ENCODE results near the gene MED13L. TPM values are rescaled to one million over a fixed set of nuclear protein-coding genes. Genes with fewer than 3 reads are reported as not detected.
"Not testable (repeated sequence)": the region's sequence is repeated elsewhere in the genome, so short reads cannot be mapped to it uniquely, and the experiment has no call there.

Gene MED13L
- total RNA-seq, 4 donors from 2014 or later = 173 to 222 (median 192) TPM

DNA sequence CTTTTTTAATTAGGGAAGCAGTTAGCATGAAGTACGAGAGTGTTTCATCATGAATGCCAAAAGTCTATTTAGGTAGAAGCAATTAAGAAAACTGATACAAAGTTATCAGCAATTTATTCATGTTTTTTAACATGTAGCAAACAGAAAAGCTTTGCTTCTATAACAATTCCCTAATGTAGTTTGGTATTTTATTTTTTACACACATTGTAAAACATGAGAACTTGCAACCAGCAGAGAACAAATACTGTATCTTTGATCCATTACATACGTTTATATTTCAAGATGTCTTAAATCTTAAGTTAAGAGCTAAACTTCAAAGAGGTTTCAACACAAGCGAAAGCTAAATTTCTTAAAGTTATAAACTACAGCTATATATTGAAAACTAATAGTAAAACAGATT lies 39.3 kb downstream of the MED13L start:
- no peak for TF ChIP-seq POLR2A (IDR thresholded peaks at IDR 0.05)
- TF ChIP-seq POLR2AphosphoS5 (IDR thresholded peaks at IDR 0.05) = no peak
- no peak for TF ChIP-seq EP300 (IDR thresholded peaks at IDR 0.05)
- TF ChIP-seq, protein P1, sequence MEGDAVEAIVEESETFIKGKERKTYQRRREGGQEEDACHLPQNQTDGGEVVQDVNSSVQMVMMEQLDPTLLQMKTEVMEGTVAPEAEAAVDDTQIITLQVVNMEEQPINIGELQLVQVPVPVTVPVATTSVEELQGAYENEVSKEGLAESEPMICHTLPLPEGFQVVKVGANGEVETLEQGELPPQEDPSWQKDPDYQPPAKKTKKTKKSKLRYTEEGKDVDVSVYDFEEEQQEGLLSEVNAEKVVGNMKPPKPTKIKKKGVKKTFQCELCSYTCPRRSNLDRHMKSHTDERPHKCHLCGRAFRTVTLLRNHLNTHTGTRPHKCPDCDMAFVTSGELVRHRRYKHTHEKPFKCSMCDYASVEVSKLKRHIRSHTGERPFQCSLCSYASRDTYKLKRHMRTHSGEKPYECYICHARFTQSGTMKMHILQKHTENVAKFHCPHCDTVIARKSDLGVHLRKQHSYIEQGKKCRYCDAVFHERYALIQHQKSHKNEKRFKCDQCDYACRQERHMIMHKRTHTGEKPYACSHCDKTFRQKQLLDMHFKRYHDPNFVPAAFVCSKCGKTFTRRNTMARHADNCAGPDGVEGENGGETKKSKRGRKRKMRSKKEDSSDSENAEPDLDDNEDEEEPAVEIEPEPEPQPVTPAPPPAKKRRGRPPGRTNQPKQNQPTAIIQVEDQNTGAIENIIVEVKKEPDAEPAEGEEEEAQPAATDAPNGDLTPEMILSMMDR (IDR thresholded peaks at IDR 0.05) = no peak
- ATAC-seq = no peak
- Histone ChIP-seq H3K9me3 (no peaks in the 10 kb centered on the region), H3K36me3 (no peaks in the 10 kb centered on the region), H3K27ac (no peak overlapping the region), H3K27me3 (no peaks in the 10 kb centered on the region), H3K4me1 (peaks cover 4 to 86% (median 6%) of the 10 kb centered on the region in 3 donors), H3K4me3 (no peak overlapping the region)
- WGBS, 2 donors (ENCODE audit: low coverage in 1 of 2) = 60 to 73% methylated on average over 3 of the region's 3 CpGs

DNA sequence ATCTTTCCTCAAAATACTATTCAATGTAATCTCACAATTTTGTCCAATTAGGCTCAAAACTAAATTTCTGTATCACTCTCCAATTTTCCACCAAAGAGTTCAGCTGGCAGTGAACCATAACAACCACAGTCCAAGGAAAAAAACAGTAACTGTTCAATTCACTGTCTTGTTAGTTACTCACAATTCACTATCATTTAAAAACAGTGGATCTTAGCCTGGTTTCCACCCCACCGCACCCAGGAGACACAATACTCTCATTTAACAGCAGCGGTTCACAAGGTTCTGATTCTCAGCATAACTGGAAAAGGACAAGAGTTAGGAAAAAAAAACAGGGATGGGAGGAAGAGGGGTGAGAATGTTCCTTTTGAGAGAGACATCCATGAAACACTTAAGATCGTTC lies 40.5 kb downstream of the MED13L start:
- no peak for ATAC-seq
- 52 to 67% methylated on average over 2 to 3 of the region's 3 CpGs for WGBS, 2 donors (ENCODE audit: low coverage in 1 of 2)
- H3K4me1 ChIP-seq = peaks cover 7 to 86% (median 10%) of the 10 kb centered on the region in 3 donors
- no peaks in the 10 kb centered on the region for H3K9me3 ChIP-seq
- H3K27me3 ChIP-seq = no peaks in the 10 kb centered on the region
- H3K4me3 ChIP-seq = no peak overlapping the region
- TF ChIP-seq POLR2A (IDR thresholded peaks at IDR 0.05) (no peak), POLR2AphosphoS5 (IDR thresholded peaks at IDR 0.05) (no peak), EP300 (IDR thresholded peaks at IDR 0.05) (no peak)
- TF ChIP-seq, protein P1 (IDR thresholded peaks at IDR 0.05) = no peak
- peak overlapping the region in 1 of 4 donors; percentile 35 for H3K27ac ChIP-seq
- H3K36me3 ChIP-seq = no peaks in the 10 kb centered on the region

DNA sequence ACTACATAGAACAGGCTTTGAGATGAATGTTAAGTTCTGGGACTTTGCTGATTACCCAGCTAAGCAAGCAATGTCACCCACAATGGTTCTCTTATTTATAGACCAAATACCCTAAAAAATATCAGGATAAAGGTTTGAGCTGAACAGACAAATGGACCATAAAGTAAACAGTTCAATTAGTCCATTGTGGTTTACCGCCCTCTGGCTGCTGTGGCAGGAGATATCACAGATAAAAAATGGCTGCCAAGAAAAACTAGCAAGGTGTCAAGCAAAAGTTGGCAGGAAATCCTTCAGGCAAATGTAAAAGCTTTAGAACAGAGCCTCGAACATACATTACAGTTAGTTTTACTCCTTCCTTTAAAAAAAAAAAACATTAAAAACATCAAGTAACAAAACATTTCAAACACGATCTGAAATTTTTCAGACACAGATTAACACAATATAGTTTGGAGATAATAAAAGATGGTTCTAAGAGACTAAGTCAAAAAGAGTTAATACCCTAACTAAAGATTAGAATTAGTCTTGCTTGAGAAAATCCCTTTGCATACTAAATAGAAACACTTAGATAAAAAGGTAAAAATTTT lies 41.3 kb downstream of the MED13L start:
- ATAC-seq = no peak
- no peaks in the 10 kb centered on the region for H3K27me3 ChIP-seq
- no peaks in the 10 kb centered on the region for H3K9me3 ChIP-seq
- TF ChIP-seq, protein P1 (IDR thresholded peaks at IDR 0.05) = peak; percentile 59 to 83 (median 80)
- TF ChIP-seq POLR2AphosphoS5 (IDR thresholded peaks at IDR 0.05) (peak; percentile 29), POLR2A (IDR thresholded peaks at IDR 0.05) (no peak), EP300 (IDR thresholded peaks at IDR 0.05) (no peak)
- WGBS, 2 donors (ENCODE audit: low coverage in 1 of 2) = 2 to 6% methylated on average over 3 of the region's 3 CpGs
- H3K36me3 ChIP-seq = no peaks in the 10 kb centered on the region
- peaks cover 7 to 86% (median 16%) of the 10 kb centered on the region in 3 donors for H3K4me1 ChIP-seq
- peak overlapping the region in 1 of 4 donors; percentile 35 for H3K27ac ChIP-seq
- H3K4me3 ChIP-seq = no peak overlapping the region

GRCh38 chr12:116234148-116234547 lies 43.3 kb downstream of the MED13L start:
- H3K36me3 ChIP-seq, H3K27me3 ChIP-seq, H3K4me3 ChIP-seq, H3K9me3 ChIP-seq, ATAC-seq: not testable (repeated sequence)
- Histone ChIP-seq H3K27ac (peak overlapping the region in 1 of 4 donors; percentile 51), H3K4me1 (peaks cover 7 to 76% (median 16%) of the 10 kb centered on the region in 3 donors)
- 80 to 100% methylated on average over 1 to 5 of the region's 5 CpGs for WGBS, 2 donors (ENCODE audit: low coverage in 1 of 2)

GRCh38 chr12:116233669-116234068 lies 43.8 kb downstream of the MED13L start:
- peak overlapping the region in 2 of 4 donors; percentile 27 to 51 for H3K27ac ChIP-seq
- no peaks in the 10 kb centered on the region for H3K9me3 ChIP-seq
- H3K4me3 ChIP-seq = no peak overlapping the region
- no peaks in the 10 kb centered on the region for H3K27me3 ChIP-seq
- H3K36me3 ChIP-seq = no peaks in the 10 kb centered on the region
- no peak for ATAC-seq
- TF ChIP-seq POLR2A (IDR thresholded peaks at IDR 0.05) (no peak), POLR2AphosphoS5 (IDR thresholded peaks at IDR 0.05) (no peak), EP300 (IDR thresholded peaks at IDR 0.05) (no peak)
- TF ChIP-seq, protein P1 (IDR thresholded peaks at IDR 0.05) = no peak
- WGBS, 2 donors (ENCODE audit: low coverage in 1 of 2) = 49 to 77% methylated on average over 3 of the region's 3 CpGs
- peaks cover 7 to 75% (median 16%) of the 10 kb centered on the region in 3 donors for H3K4me1 ChIP-seq
